Measurements from ENCODE around the gene WDR70.

GRCh38 chr5:37640088-37640487 lies 261.0 kb downstream of the WDR70 start:
- no peak for TF ChIP-seq POLR2A (IDR thresholded peaks at IDR 0.05)
- TF ChIP-seq, protein P1, sequence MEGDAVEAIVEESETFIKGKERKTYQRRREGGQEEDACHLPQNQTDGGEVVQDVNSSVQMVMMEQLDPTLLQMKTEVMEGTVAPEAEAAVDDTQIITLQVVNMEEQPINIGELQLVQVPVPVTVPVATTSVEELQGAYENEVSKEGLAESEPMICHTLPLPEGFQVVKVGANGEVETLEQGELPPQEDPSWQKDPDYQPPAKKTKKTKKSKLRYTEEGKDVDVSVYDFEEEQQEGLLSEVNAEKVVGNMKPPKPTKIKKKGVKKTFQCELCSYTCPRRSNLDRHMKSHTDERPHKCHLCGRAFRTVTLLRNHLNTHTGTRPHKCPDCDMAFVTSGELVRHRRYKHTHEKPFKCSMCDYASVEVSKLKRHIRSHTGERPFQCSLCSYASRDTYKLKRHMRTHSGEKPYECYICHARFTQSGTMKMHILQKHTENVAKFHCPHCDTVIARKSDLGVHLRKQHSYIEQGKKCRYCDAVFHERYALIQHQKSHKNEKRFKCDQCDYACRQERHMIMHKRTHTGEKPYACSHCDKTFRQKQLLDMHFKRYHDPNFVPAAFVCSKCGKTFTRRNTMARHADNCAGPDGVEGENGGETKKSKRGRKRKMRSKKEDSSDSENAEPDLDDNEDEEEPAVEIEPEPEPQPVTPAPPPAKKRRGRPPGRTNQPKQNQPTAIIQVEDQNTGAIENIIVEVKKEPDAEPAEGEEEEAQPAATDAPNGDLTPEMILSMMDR (IDR thresholded peaks at IDR 0.05): no peak

Measured in uterus (tissue), 2 donors.